ENCODE measurements around the gene AJUBA.
"Not testable (repeated sequence)": the region's sequence is repeated elsewhere in the genome, so short reads cannot be mapped to it uniquely, and the experiment has no call there.

The AJUBA gene

GRCh38 chr14:23015618-23016017 lies 33.3 kb upstream of the AJUBA start:
- Histone ChIP-seq H3K79me2 (ENCODE audit: insufficient read depth, low read length) (no peaks in the 10 kb centered on the region), H3K27me3 (ENCODE audit: insufficient read depth, low read length, poor library complexity, severe bottlenecking) (no peaks in the 10 kb centered on the region), H3K4me2 (ENCODE audit: low read depth, low read length, poor library complexity, severe bottlenecking) (no peak overlapping the region), H3K9ac (ENCODE audit: low read depth, low read length, poor library complexity, severe bottlenecking) (no peak overlapping the region), H3K9me3 (ENCODE audit: insufficient read depth, low read depth, low read length) (no peaks in the 10 kb centered on the region), H3K36me3 (ENCODE audit: insufficient read depth, low read length) (no peaks in the 10 kb centered on the region), H3F3A (ENCODE audit: low read depth) (no peaks in the 10 kb centered on the region), H3K9me2 (replicated peaks; ENCODE audit: low read depth, low read length) (no peaks in the 10 kb centered on the region), H2AFZ (ENCODE audit: low read length) (no peak overlapping the region), H4K20me1 (ENCODE audit: insufficient read depth, low read length, poor library complexity, severe bottlenecking) (no peaks in the 10 kb centered on the region), H3K4me3 (ENCODE audit: low read length, poor library complexity, severe bottlenecking) (no peak overlapping the region), H3K4me1 (ENCODE audit: insufficient read depth, low read length, poor library complexity, severe bottlenecking) (no peaks in the 10 kb centered on the region)
- no peak for TF ChIP-seq EZH2phosphoT487 (IDR thresholded peaks at IDR 0.05; ENCODE audit: borderline replicate concordance)

- not testable (repeated sequence) for H3K4me2 ChIP-seq (ENCODE audit: low read depth, low read length, poor library complexity, severe bottlenecking); H3K36me3 ChIP-seq (ENCODE audit: insufficient read depth, low read length); H2AFZ ChIP-seq (ENCODE audit: low read length); H3K9ac ChIP-seq (ENCODE audit: low read depth, low read length, poor library complexity, severe bottlenecking); H3F3A ChIP-seq (ENCODE audit: low read depth); H4K20me1 ChIP-seq (ENCODE audit: insufficient read depth, low read length, poor library complexity, severe bottlenecking); H3K9me3 ChIP-seq (ENCODE audit: insufficient read depth, low read depth, low read length); H3K9me2 ChIP-seq (replicated peaks; ENCODE audit: low read depth, low read length); H3K4me3 ChIP-seq (ENCODE audit: low read length, poor library complexity, severe bottlenecking); H3K27me3 ChIP-seq (ENCODE audit: insufficient read depth, low read length, poor library complexity, severe bottlenecking)
- H3K79me2 ChIP-seq (ENCODE audit: insufficient read depth, low read length) = peaks cover 10% of the 10 kb centered on the region
- H3K4me1 ChIP-seq (ENCODE audit: insufficient read depth, low read length, poor library complexity, severe bottlenecking) = peaks cover 13% of the 10 kb centered on the region
These were observed 31.4 kb upstream of the AJUBA start for GRCh38 chr14:23013749-23014054.

- TF ChIP-seq, protein P1, sequence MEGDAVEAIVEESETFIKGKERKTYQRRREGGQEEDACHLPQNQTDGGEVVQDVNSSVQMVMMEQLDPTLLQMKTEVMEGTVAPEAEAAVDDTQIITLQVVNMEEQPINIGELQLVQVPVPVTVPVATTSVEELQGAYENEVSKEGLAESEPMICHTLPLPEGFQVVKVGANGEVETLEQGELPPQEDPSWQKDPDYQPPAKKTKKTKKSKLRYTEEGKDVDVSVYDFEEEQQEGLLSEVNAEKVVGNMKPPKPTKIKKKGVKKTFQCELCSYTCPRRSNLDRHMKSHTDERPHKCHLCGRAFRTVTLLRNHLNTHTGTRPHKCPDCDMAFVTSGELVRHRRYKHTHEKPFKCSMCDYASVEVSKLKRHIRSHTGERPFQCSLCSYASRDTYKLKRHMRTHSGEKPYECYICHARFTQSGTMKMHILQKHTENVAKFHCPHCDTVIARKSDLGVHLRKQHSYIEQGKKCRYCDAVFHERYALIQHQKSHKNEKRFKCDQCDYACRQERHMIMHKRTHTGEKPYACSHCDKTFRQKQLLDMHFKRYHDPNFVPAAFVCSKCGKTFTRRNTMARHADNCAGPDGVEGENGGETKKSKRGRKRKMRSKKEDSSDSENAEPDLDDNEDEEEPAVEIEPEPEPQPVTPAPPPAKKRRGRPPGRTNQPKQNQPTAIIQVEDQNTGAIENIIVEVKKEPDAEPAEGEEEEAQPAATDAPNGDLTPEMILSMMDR (conservative IDR thresholded peaks at IDR 0.05; ENCODE audit: low read length) = no peak
- no peak for TF ChIP-seq EZH2phosphoT487 (IDR thresholded peaks at IDR 0.05; ENCODE audit: borderline replicate concordance)
- H2AFZ ChIP-seq (ENCODE audit: low read length) = no peak overlapping the region
These were observed 30.9 kb upstream of the AJUBA start for GRCh38 chr14:23013054-23013748.

GRCh38 chr14:23009939-23010726 lies 27.8 kb upstream of the AJUBA start, which contains the start of gene C14orf93:
C14orf93 (minus strand) TSS chr14:23010143; CDS start chr14:22999023, 11,120 bp downstream.
- H3K4me1 ChIP-seq (ENCODE audit: insufficient read depth, low read length, poor library complexity, severe bottlenecking) = peaks cover 42% of the 10 kb centered on the region
- no peak for TF ChIP-seq EZH2phosphoT487 (IDR thresholded peaks at IDR 0.05; ENCODE audit: borderline replicate concordance)
- TF ChIP-seq, protein P1 (conservative IDR thresholded peaks at IDR 0.05; ENCODE audit: low read length) = no peak
- H3K79me2 ChIP-seq (ENCODE audit: insufficient read depth, low read length) = peaks cover 36% of the 10 kb centered on the region
- peak within 1 kb of the TSS; percentile 92 for H2AFZ ChIP-seq (ENCODE audit: low read length)
- H3K4me2 ChIP-seq (ENCODE audit: low read depth, low read length, poor library complexity, severe bottlenecking) = peak within 1 kb of the TSS; percentile 82
- no peaks in the 10 kb centered on the region for H3K9me3 ChIP-seq (ENCODE audit: insufficient read depth, low read depth, low read length)
- H3K9ac ChIP-seq (ENCODE audit: low read depth, low read length, poor library complexity, severe bottlenecking) = peak within 1 kb of the TSS; percentile 85
- peak within 1 kb of the TSS; percentile 96 for H3K4me3 ChIP-seq (ENCODE audit: low read length, poor library complexity, severe bottlenecking)
- H3K36me3 ChIP-seq (ENCODE audit: insufficient read depth, low read length) = no peaks in the 10 kb centered on the region
- H4K20me1 ChIP-seq (ENCODE audit: insufficient read depth, low read length, poor library complexity, severe bottlenecking) = no peaks in the 10 kb centered on the region
- H3K9me2 ChIP-seq (replicated peaks; ENCODE audit: low read depth, low read length) = no peaks in the 10 kb centered on the region
- H3K27me3 ChIP-seq (ENCODE audit: insufficient read depth, low read length, poor library complexity, severe bottlenecking) = no peaks in the 10 kb centered on the region
- peaks cover 7% of the 10 kb centered on the region for H3F3A ChIP-seq (ENCODE audit: low read depth)

More at GRCh38 chr14:23013054-23013748, 30.9 kb upstream of the AJUBA start:
- Histone ChIP-seq H3K36me3 (ENCODE audit: insufficient read depth, low read length) (no peaks in the 10 kb centered on the region), H3K4me3 (ENCODE audit: low read length, poor library complexity, severe bottlenecking) (no peak overlapping the region), H3K79me2 (ENCODE audit: insufficient read depth, low read length) (peaks cover 15% of the 10 kb centered on the region), H3K9me2 (replicated peaks; ENCODE audit: low read depth, low read length) (no peaks in the 10 kb centered on the region), H3K27me3 (ENCODE audit: insufficient read depth, low read length, poor library complexity, severe bottlenecking) (no peaks in the 10 kb centered on the region), H3K4me2 (ENCODE audit: low read depth, low read length, poor library complexity, severe bottlenecking) (no peak overlapping the region), H3K9ac (ENCODE audit: low read depth, low read length, poor library complexity, severe bottlenecking) (no peak overlapping the region), H3K4me1 (ENCODE audit: insufficient read depth, low read length, poor library complexity, severe bottlenecking) (peaks cover 18% of the 10 kb centered on the region), H4K20me1 (ENCODE audit: insufficient read depth, low read length, poor library complexity, severe bottlenecking) (no peaks in the 10 kb centered on the region), H3K9me3 (ENCODE audit: insufficient read depth, low read depth, low read length) (no peaks in the 10 kb centered on the region), H3F3A (ENCODE audit: low read depth) (peaks cover 5% of the 10 kb centered on the region)
